Renal cortical epithelial cell (primary cell): ENCODE measurements around the gene TFB2M. TPM values are rescaled to one million over a fixed set of nuclear protein-coding genes. Genes with fewer than 3 reads are reported as not detected.
"Not testable (repeated sequence)": the region's sequence is repeated elsewhere in the genome, so short reads cannot be mapped to it uniquely, and the experiment has no call there.

Source experiments
- DNase-seq: peaks from one replicate; pipeline ENCODE4 v3.0.0-alpha.2; 2011; ENCODE audit warnings: low read depth
- total RNA-seq: library from RNA; depleted of rRNA; stranded (reverse); fragments of >200 nt; gene quantifications from 2 replicates; pipeline ENCODE4 v1.2.3, GENCODE V29; 2014

The TFB2M gene
- total RNA-seq, 1 donor from 2014 or later = 20.8 TPM

GRCh38 chr1:246583056-246583440 lies 17.0 kb upstream of the TFB2M start:
- no peak for DNase-seq

- no peak for DNase-seq
These were observed 16.4 kb upstream of the TFB2M start for GRCh38 chr1:246582301-246583055.

GRCh38 chr1:246580497-246581370 lies 14.7 kb upstream of the TFB2M start:
- no peak for DNase-seq

GRCh38 chr1:246579818-246580217 lies 13.8 kb upstream of the TFB2M start:
- DNase-seq = no peak

- DNase-seq = no peak
These were observed 11.7 kb upstream of the TFB2M start for GRCh38 chr1:246577720-246578106.

GRCh38 chr1:246577082-246577719 lies 11.1 kb upstream of the TFB2M start:
- no peak for DNase-seq

GRCh38 chr1:246576709-246577032 lies 10.6 kb upstream of the TFB2M start:
- DNase-seq = no peak

GRCh38 chr1:246573491-246573890 lies 7.4 kb upstream of the TFB2M start:
- DNase-seq = no peak

GRCh38 chr1:246572785-246573184 lies 6.7 kb upstream of the TFB2M start:
- no peak for DNase-seq

- DNase-seq = no peak
These were observed 5.9 kb upstream of the TFB2M start for GRCh38 chr1:246571953-246572352.

GRCh38 chr1:246571309-246571708 lies 5.2 kb upstream of the TFB2M start:
- DNase-seq = not testable (repeated sequence)

GRCh38 chr1:246569248-246570238 lies 3.5 kb upstream of the TFB2M start:
- DNase-seq = peak; percentile 82

GRCh38 chr1:246567646-246568235 lies 1.7 kb upstream of the TFB2M start:
- DNase-seq = no peak

GRCh38 chr1:246566813-246567645 lies 968 bp upstream of the TFB2M start:
- DNase-seq = peak; percentile 76

GRCh38 chr1:246565751-246566127 lies 322 bp downstream of the TFB2M start:
- DNase-seq = peak; percentile 60

- DNase-seq = no peak
These were observed 966 bp downstream of the TFB2M start for GRCh38 chr1:246564839-246565750.

GRCh38 chr1:246560833-246561232 lies 5.2 kb downstream of the TFB2M start:
- not testable (repeated sequence) for DNase-seq

- DNase-seq = no peak
These were observed 6.8 kb downstream of the TFB2M start for GRCh38 chr1:246559310-246559709.

GRCh38 chr1:246558041-246558440 lies 8.0 kb downstream of the TFB2M start:
- DNase-seq = no peak
